GM12864 (cell line): Measurements from ENCODE around the gene LRRC56.

Experiments used
- DNase-seq: peaks from one replicate; pipeline ENCODE4 v3.0.0-alpha.2; 2011; ENCODE audit warnings: low read depth
- H3K4me3 ChIP-seq: 2 replicates; pipeline ENCODE4 v1.5.1; 2011; ENCODE audit warnings: mild to moderate bottlenecking, low read depth, low read length, control low read depth
- TF ChIP-seq, protein P1 (sequence below): IDR thresholded peaks from 2 replicates; pipeline ENCODE4 v1.5.1; 2011; ENCODE audit warnings: low read depth, mild to moderate bottlenecking, moderate library complexity, low read length, control low read depth, inconsistent platforms; ENCODE audit errors: missing control alignments

LRRC56 gene

DNA sequence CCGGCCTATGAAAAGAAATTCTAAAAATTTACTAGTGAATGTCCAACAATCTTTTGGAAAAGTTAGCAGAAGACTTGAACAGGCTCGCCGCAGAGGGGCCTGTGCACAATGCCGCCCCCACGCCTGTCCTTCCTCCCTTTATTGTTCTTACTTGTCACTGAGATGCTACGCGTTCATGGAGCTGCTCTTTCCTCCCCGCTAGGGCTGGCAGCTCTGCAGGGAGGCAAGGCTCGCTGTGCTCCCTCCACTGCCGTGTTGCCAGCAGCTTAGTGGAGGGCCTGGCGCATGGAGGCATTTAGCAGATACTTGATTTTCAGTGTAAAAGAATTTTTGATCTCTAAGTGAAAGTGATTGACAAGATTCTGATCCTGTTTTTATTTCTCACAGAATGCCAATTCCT, 53.7 kb downstream of the LRRC56 start:
- TF ChIP-seq, protein P1, sequence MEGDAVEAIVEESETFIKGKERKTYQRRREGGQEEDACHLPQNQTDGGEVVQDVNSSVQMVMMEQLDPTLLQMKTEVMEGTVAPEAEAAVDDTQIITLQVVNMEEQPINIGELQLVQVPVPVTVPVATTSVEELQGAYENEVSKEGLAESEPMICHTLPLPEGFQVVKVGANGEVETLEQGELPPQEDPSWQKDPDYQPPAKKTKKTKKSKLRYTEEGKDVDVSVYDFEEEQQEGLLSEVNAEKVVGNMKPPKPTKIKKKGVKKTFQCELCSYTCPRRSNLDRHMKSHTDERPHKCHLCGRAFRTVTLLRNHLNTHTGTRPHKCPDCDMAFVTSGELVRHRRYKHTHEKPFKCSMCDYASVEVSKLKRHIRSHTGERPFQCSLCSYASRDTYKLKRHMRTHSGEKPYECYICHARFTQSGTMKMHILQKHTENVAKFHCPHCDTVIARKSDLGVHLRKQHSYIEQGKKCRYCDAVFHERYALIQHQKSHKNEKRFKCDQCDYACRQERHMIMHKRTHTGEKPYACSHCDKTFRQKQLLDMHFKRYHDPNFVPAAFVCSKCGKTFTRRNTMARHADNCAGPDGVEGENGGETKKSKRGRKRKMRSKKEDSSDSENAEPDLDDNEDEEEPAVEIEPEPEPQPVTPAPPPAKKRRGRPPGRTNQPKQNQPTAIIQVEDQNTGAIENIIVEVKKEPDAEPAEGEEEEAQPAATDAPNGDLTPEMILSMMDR, result no peak
- no peak for DNase-seq
- no peak overlapping the region for H3K4me3 ChIP-seq

DNA sequence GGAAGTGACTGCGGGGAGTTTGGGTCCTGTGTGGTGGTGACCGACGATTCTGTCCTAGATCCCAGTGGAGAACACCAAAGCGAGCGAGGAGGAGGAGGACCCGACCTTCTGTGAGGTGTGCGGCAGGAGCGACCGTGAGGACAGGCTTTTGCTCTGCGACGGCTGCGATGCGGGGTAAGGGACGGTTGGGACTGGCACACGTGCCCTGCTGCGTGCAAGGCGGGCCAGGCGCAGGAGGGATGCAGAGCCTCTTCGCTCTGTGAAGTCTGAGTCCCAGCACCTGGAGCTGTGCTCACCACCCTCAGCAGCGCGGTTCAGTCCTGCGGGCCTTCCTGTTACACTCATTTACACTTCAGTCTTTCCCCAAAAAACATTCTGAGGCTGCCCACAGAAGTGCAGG, 55.2 kb downstream of the LRRC56 start:
- H3K4me3 ChIP-seq, result no peak overlapping the region
- TF ChIP-seq, protein P1, result no peak
- DNase-seq, result no peak

DNA sequence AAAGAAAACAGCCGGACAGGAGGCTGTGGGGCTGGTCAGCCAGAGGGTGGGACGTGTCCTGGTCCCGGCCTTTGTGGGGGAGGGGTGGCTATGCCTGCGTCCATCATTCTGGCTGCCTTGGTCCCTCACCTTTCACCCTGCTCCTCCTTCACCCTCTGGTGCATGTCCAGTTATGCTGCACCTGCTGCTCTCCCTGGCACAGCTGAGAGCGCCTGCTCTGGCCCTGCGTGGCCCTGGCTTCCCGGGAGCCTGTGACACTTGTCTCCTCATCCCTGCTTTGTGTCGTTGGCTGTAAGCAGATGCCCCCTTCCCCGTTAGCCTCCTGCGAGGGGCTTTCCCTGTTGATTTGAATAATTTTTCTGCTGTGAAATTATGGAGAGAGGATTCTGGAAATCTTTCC, 55.6 kb downstream of the LRRC56 start:
- H3K4me3 ChIP-seq, result no peak overlapping the region
- TF ChIP-seq, protein P1, result no peak
- no peak for DNase-seq

DNA sequence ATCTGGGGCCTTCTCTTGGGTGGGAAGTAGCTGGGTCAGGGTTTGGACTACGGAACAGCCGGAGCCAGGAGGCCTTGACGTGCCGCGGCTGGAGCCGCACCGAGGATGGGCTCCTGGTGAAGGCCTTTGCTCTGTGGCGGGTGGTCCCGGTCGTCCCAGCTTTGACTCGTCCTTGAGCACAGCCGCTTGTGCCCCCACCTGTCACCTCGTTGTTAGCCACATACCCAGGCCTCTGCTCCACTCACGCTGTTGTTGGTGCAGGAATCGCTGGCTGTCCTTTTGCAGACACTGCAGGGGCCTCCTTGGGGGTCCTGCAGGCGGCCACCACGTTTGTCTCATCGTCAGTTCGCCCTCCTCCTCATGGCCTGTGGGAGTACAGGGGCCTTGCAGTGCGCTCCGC, 56.0 kb downstream of the LRRC56 start:
- no peak for DNase-seq
- no peak overlapping the region for H3K4me3 ChIP-seq
- TF ChIP-seq, protein P1, result no peak

DNA sequence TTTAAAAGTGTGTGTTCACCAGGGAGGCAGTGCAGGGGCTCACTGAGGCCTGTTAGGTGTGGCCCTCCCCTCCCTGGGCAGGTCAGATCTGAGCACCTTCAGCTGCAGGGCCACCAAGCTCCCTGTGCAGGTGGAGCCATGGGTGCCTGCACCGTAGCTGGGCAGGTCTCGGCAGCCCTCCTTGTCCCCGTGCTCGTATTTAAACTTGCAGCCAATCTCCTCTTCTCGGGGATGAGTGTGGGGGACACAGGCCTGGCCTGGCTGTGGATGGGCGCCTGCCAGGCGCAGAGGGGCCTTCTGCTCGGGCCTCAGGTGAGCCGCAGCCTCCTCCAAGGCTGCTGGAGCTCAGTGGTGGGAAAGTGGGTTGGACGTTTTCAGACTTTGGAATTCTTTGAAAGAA, 58.1 kb downstream of the LRRC56 start:
- H3K4me3 ChIP-seq, result no peak overlapping the region
- TF ChIP-seq, protein P1, result no peak
- DNase-seq, result no peak

DNA sequence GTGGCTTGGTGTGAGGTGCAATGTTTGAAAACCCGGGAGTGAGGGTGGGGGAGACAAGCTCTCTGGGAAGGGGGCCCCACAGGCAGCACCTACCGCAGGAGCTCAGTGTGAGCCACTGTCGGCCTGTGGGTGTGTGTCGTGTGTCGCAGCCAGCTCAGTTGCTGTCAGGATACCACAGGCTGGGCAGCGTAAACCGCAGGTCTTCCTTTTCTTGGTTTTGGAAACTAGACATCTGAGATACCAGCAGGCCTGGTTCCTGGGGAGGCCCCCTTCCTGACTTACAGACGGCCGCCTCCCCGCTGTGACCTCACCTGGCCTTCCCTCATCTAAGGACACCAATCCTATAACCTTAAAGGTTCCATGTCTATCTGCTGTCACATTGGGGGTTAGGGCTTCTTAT, 59.0 kb downstream of the LRRC56 start:
- TF ChIP-seq, protein P1, result no peak
- DNase-seq, result no peak
- H3K4me3 ChIP-seq, result no peak overlapping the region

DNA sequence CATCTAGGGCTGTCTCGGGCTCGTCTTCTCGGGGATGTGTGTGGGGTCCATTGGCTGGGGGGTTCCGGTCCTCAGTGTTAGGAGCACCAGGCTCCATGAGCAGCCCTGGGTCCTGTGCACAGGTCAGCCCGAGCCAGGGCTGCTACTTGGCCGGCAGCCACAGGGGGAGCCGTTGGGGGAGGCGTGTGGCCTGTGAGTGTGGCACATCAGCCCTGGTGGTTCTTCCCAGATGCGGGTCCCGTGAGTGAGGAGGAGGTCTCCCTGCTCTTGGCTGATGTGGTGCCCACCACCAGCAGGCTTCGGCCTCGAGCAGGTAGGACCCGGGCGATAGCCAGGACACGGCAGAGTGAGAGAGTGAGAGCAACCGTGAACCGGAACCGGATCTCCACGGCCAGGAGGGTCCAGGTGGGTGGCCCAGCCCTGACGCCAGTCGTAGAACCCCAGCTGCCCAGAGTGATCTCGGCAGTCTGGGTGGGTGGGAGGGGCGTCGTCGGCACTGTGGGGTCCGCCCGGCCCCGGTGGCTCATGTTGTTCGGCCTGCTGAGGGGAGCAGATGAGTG, 59.9 kb downstream of the LRRC56 start:
- TF ChIP-seq, protein P1, result peak; percentile 46
- H3K4me3 ChIP-seq, result no peak overlapping the region
- no peak for DNase-seq
